Thoracic aorta (tissue), 2 donors: ENCODE data around the gene PNMT. TPM values are rescaled to one million over a fixed set of nuclear protein-coding genes. Genes with fewer than 3 reads are reported as not detected.
A peak's percentile ranks its signal among the peaks of the same experiment; 100 is the strongest.

ENCODE experiments used
- ATAC-seq: fragments of 150-250 bp; one replicate; pipeline ENCODE4 v1.8.0; 2017; ENCODE audit warnings: low read depth; ENCODE audit not compliant: insufficient number of reproducible peaks, low FRiP score
- DNase-seq: peaks from one replicate; pipeline ENCODE4 v3.0.0-alpha.2; 2020; ENCODE audit warnings: low spot score
- H3K27ac ChIP-seq, 2 donors: fragments of 200-600 bp; sonication (generic); 1 replicate in 1 of 2; 2 replicates in 1 of 2; pipeline ENCODE4 v1.5.1; 2016; ENCODE audit warnings: mild to moderate bottlenecking in 2 of 2, moderate library complexity in 2 of 2
- H3K27me3 ChIP-seq: fragments of 200-600 bp; sonication (generic); replicated peaks from 2 replicates; pipeline ENCODE4 v1.6.0; 2016; ENCODE audit warnings: mild to moderate bottlenecking; ENCODE audit not compliant: insufficient read depth
- H3K36me3 ChIP-seq: fragments of 200-600 bp; sonication (generic); one replicate; pipeline ENCODE4 v1.5.1; 2016
- H3K4me1 ChIP-seq, 2 donors: fragments of 200-600 bp; sonication (generic); 1 replicate in 1 of 2; 2 replicates in 1 of 2; pipeline versions ENCODE4 v1.5.1 to v1.6.0; 2016; ENCODE audit warnings: low read depth in 2 of 2, mild to moderate bottlenecking in 1 of 2; ENCODE audit not compliant: control insufficient read depth in 1 of 2
- H3K4me3 ChIP-seq: fragments of 200-600 bp; sonication (generic); 2 replicates; pipeline ENCODE4 v1.5.1; 2016; ENCODE audit warnings: mild to moderate bottlenecking
- H3K9me3 ChIP-seq: fragments of 200-600 bp; sonication (generic); 2 replicates; pipeline ENCODE4 v1.5.1; 2016
- CTCF ChIP-seq: fragments of 200-600 bp; sonication (generic); IDR thresholded peaks from one replicate; pipeline ENCODE4 v1.5.1; 2019; ENCODE audit warnings: antibody characterized with exemption
- total RNA-seq, 2 donors: library from RNA; depleted of rRNA; stranded (reverse); fragments of >200 nt; gene quantifications; one replicate each; pipeline versions ENCODE4 v1.1.0 to v1.2.3, GENCODE V29; 2016

Gene PNMT
- total RNA-seq, 2 donors from 2014 or later, result 3.1 to 22.9 TPM

DNA sequence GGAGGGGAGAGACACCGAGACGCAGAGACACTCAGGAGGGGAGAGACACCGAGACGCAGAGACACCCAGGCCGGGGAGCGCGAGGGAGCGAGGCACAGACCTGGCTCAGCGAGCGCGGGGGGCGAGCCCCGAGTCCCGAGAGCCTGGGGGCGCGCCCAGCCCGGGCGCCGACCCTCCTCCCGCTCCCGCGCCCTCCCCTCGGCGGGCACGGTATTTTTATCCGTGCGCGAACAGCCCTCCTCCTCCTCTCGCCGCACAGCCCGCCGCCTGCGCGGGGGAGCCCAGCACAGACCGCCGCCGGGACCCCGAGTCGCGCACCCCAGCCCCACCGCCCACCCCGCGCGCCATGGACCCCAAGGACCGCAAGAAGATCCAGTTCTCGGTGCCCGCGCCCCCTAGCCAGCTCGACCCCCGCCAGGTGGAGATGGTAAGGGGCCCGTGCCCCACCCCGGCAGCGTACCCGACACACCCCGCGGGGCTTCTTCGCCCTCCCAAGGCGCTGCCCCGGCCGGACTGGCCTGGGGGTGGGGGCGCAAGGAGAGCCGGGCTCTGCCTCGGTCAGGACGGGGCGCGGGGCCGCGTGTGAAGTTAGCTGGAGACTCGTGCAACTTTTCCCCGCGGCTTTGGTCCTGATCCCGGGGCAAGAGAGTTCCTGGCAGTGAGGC is 41.1 kb upstream of the PNMT start:
- peaks cover 3 to 20% of the 10 kb centered on the region in 2 donors for H3K4me1 ChIP-seq
- no peaks in the 10 kb centered on the region for H3K9me3 ChIP-seq
- no peaks in the 10 kb centered on the region for H3K27me3 ChIP-seq
- no peak for TF ChIP-seq CTCF
- H3K4me3 ChIP-seq, result peak overlapping the region; percentile 45
- H3K36me3 ChIP-seq, result no peaks in the 10 kb centered on the region
- DNase-seq (no peak), ATAC-seq (no peak)
- H3K27ac ChIP-seq, result peak overlapping the region in 1 of 2 donors; percentile 47

DNA sequence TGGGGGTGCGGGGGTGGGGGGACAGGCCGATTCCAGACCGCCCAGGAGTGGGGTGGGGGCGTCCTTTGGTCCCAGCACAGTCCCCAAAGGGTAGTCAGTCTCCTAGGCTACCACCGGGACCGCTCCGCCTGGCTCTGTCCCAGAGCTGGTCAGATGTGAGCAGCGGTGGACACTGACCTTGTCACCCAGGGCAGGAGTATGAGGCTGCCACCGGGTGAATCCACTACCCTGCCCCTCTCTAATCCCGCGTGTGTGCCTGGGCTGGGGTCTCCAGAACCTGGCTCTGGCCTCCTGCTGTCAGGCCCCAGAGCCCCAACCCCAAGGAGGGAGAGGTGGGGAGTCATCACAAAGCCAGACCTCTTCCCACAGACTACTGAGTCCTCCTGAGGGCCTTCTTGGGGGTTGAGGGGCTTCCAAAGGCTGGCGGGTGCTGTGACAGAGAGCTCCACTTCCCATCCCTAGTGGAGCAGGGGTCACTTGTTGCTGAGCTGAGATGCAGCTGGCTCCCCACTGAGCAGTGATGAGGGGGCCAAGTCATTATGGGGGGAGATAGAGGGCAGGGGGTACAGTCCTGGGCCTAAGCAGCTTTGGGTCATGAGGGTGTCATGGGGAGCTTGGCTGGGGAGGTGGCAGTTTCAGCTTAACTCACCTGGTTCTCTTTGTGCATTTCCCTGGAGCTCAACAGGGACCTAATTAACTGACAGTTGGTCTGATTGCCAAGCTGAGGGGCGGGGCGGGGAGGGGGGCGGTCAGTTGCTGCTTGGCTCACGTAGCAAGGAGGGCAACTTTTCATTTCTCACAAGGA is 40.3 kb upstream of the PNMT start:
- DNase-seq, result no peak
- H3K36me3 ChIP-seq, result no peaks in the 10 kb centered on the region
- no peak for TF ChIP-seq CTCF

GRCh38 chr17:39628655-39629493 is 39.4 kb upstream of the PNMT start:
- DNase-seq, result no peak
- TF ChIP-seq CTCF, result no peak
- no peak overlapping the region for H3K27ac ChIP-seq
- H3K27me3 ChIP-seq, result no peaks in the 10 kb centered on the region
- ATAC-seq, result no peak
- H3K4me3 ChIP-seq, result no peak overlapping the region
- H3K4me1 ChIP-seq, result peaks cover 3 to 10% of the 10 kb centered on the region in 2 donors
- no peaks in the 10 kb centered on the region for H3K9me3 ChIP-seq
- H3K36me3 ChIP-seq, result no peaks in the 10 kb centered on the region

More for the DNA sequence above, 40.3 kb upstream of the PNMT start:
- Histone ChIP-seq H3K4me1 (peaks cover 3 to 17% of the 10 kb centered on the region in 2 donors), H3K27me3 (no peaks in the 10 kb centered on the region), H3K9me3 (no peaks in the 10 kb centered on the region), H3K4me3 (no peak overlapping the region), H3K27ac (no peak overlapping the region)
- ATAC-seq, result no peak

DNA sequence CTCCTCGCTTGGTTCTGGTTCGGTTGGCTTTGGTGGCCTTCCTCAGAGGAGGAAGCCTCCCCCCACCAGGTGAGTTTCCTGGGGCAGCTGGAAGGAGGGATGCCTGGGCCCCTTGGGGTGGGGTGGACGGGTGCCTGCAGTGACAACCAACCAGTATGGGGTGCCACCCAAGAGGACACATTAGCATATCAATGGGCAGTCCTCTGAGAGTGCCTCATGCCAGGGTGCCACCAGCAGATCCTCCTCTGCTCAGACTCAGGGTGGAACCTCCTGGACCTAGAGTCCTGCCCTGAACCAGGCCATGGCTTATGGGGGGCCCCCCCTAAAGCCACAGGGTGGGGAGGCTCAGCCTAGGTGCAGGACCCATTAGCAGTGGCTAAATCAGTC is 38.8 kb upstream of the PNMT start:
- no peak overlapping the region for H3K27ac ChIP-seq
- no peaks in the 10 kb centered on the region for H3K36me3 ChIP-seq
- H3K9me3 ChIP-seq, result no peaks in the 10 kb centered on the region
- H3K4me3 ChIP-seq, result no peak overlapping the region
- H3K4me1 ChIP-seq, result peaks cover 3 to 10% of the 10 kb centered on the region in 2 donors
- DNase-seq, result no peak
- ATAC-seq, result no peak
- no peaks in the 10 kb centered on the region for H3K27me3 ChIP-seq
- TF ChIP-seq CTCF, result no peak

- Histone ChIP-seq H3K27me3 (no peaks in the 10 kb centered on the region), H3K27ac (no peak overlapping the region)
- ATAC-seq, result no peak
Observed at GRCh38 chr17:39629898-39630297, 38.4 kb upstream of the PNMT start.

More at GRCh38 chr17:39629898-39630297, 38.4 kb upstream of the PNMT start:
- H3K36me3 ChIP-seq, result no peaks in the 10 kb centered on the region
- DNase-seq, result no peak
- no peak for TF ChIP-seq CTCF
- H3K4me3 ChIP-seq, result no peak overlapping the region
- peaks cover 3 to 10% of the 10 kb centered on the region in 2 donors for H3K4me1 ChIP-seq
- no peaks in the 10 kb centered on the region for H3K9me3 ChIP-seq
